AG04449 (cell line): Measurements from ENCODE around the gene CLCNKA.

Experiments used
- CTCF ChIA-PET: fragments of 350-600 bp; formaldehyde crosslinking; extraction: SDS; loops from one replicate; lab custom pipeline; 2021; ENCODE audit warnings: antibody characterized with exemption; lab: Yijun Ruan, JAX
- POLR2A ChIA-PET: fragments of 400-600, 350-600 bp; formaldehyde crosslinking; extraction: SDS; loops from one replicate; lab custom pipeline; 2020; ENCODE audit warnings: antibody characterized with exemption, inconsistent platforms; lab: Yijun Ruan, JAX
- DNase-seq: peaks from one replicate; pipeline ENCODE4 v3.0.0-alpha.2; 2010; ENCODE audit warnings: low read depth, low spot score
- H3K4me3 ChIP-seq: 2 replicates; pipeline ENCODE4 v1.5.1; 2011; ENCODE audit warnings: low read depth, mild to moderate bottlenecking, control low read depth, low read length
- CTCF ChIP-seq: IDR thresholded peaks from one replicate; pipeline ENCODE4 v1.5.1; 2011; ENCODE audit warnings: mild to moderate bottlenecking, moderate library complexity, low read length, control low read depth, inconsistent platforms; ENCODE audit not compliant: insufficient read depth; ENCODE audit errors: missing control alignments

CLCNKA gene

GRCh38 chr1:16076865-16077238 is 55.0 kb downstream of the CLCNKA start:
- no peak for TF ChIP-seq CTCF
- no peak for DNase-seq
- ChIA-PET CTCF (interaction anchor here (0.7 to 22.9 kb wide), 13 partner anchors 8 to 286 kb away, joined by 3 to 1006 read pairs (median 96); partner anchors contain the start of genes CPLANE2, EPHA2 and FAM131C), POLR2A (no interaction called here)
- H3K4me3 ChIP-seq, result no peak overlapping the region

- H3K4me3 ChIP-seq, result no peak overlapping the region
- no peak for DNase-seq
- POLR2A ChIA-PET, result no interaction called here
- CTCF ChIA-PET, result interaction anchor here (0.7 to 22.9 kb wide), 25 partner anchors 9 to 363 kb away, joined by 3 to 1006 read pairs (median 7); partner anchors contain the start of genes CPLANE2, EPHA2, FAM131C and NECAP2
- TF ChIP-seq CTCF, result no peak
Observed at GRCh38 chr1:16077406-16078245, 55.8 kb downstream of the CLCNKA start.

- CTCF ChIA-PET, result interaction anchor here (0.6 to 22.9 kb wide), 44 partner anchors 9 to 308 kb away, joined by 3 to 1006 read pairs (median 4); partner anchors contain the start of genes CLCNKB, CPLANE2, EPHA2 and FAM131C
- TF ChIP-seq CTCF, result peak; percentile 96
- POLR2A ChIA-PET, result interaction anchor here (0.8 to 1.0 kb wide), 2 partner anchors 10 to 110 kb away, joined by 3 to 4 read pairs; no protein-coding TSS in a partner anchor
- no peak overlapping the region for H3K4me3 ChIP-seq
- no peak for DNase-seq
Observed at GRCh38 chr1:16078925-16079656, 57.3 kb downstream of the CLCNKA start.

- no peak for TF ChIP-seq CTCF
- POLR2A ChIA-PET, result no interaction called here
- CTCF ChIA-PET, result interaction anchor here (0.9 to 22.9 kb wide), 21 partner anchors 12 to 283 kb away, joined by 3 to 1006 read pairs (median 47); partner anchors contain the start of genes CPLANE2, EPHA2 and FAM131C
- no peak for DNase-seq
- H3K4me3 ChIP-seq, result no peak overlapping the region
Observed at GRCh38 chr1:16080422-16081150, 58.8 kb downstream of the CLCNKA start.

- ChIA-PET CTCF (interaction anchor here (0.6 to 22.9 kb wide), 37 partner anchors 13 to 294 kb away, joined by 3 to 1006 read pairs (median 6); partner anchors contain the start of genes CPLANE2, EPHA2, FAM131C and HSPB7), POLR2A (no interaction called here)
- no peak for DNase-seq
- no peak for TF ChIP-seq CTCF
- no peak overlapping the region for H3K4me3 ChIP-seq
Observed at GRCh38 chr1:16081636-16082035, 59.8 kb downstream of the CLCNKA start.
